Stimulated activated naive CD8-positive, alpha-beta T cell treated with anti-CD3 and anti-CD28 coated beads, Interleukin-15, Interleukin-2, amounts not matched to agents 100 ng/mL and 50 ng/mL, for 24 hours (primary cell): ENCODE results near the gene GAL3ST3.

ENCODE experiments used
- H3K27ac Mint-ChIP-seq: one replicate; pipeline ENCODE4 v1.8.0; 2021; ENCODE audit warnings: mild to moderate bottlenecking, mixed read lengths
- H3K27me3 Mint-ChIP-seq: one replicate; pipeline ENCODE4 v1.8.0; 2021; ENCODE audit warnings: mixed read lengths
- H3K36me3 Mint-ChIP-seq: one replicate; pipeline ENCODE4 v1.8.0; 2021; ENCODE audit warnings: low read depth, mixed read lengths
- H3K4me1 Mint-ChIP-seq: one replicate; pipeline ENCODE4 v1.8.0; 2021; ENCODE audit warnings: low read depth, mixed read lengths
- H3K4me3 Mint-ChIP-seq: one replicate; pipeline ENCODE4 v1.8.0; 2021; ENCODE audit warnings: mild to moderate bottlenecking, mixed read lengths
- H3K9me3 Mint-ChIP-seq: one replicate; pipeline ENCODE4 v1.8.0; 2021; ENCODE audit warnings: mixed read lengths

GAL3ST3 gene

GRCh38 chr11:66006134-66006890 lies 42.6 kb downstream of the GAL3ST3 start:
- Mint-ChIP-seq H3K27me3 (no peaks in the 10 kb centered on the region), H3K36me3 (peaks cover 35% of the 10 kb centered on the region), H3K4me1 (peaks cover 29% of the 10 kb centered on the region), H3K9me3 (no peaks in the 10 kb centered on the region), H3K27ac (no peak overlapping the region), H3K4me3 (no peak overlapping the region)

GRCh38 chr11:66004186-66004585 lies 44.8 kb downstream of the GAL3ST3 start:
- peak overlapping the region; percentile 59 for H3K4me3 Mint-ChIP-seq
- peaks cover 44% of the 10 kb centered on the region for H3K4me1 Mint-ChIP-seq
- H3K9me3 Mint-ChIP-seq = no peaks in the 10 kb centered on the region
- no peaks in the 10 kb centered on the region for H3K27me3 Mint-ChIP-seq
- H3K27ac Mint-ChIP-seq = no peak overlapping the region
- peaks cover 52% of the 10 kb centered on the region for H3K36me3 Mint-ChIP-seq

- Mint-ChIP-seq H3K4me1 (peaks cover 46% of the 10 kb centered on the region), H3K27me3 (no peaks in the 10 kb centered on the region), H3K27ac (peak overlapping the region; percentile 89), H3K9me3 (no peaks in the 10 kb centered on the region), H3K36me3 (peaks cover 60% of the 10 kb centered on the region), H3K4me3 (peak overlapping the region; percentile 100)
Observed at GRCh38 chr11:66003291-66003690, 45.7 kb downstream of the GAL3ST3 start.

DNA sequence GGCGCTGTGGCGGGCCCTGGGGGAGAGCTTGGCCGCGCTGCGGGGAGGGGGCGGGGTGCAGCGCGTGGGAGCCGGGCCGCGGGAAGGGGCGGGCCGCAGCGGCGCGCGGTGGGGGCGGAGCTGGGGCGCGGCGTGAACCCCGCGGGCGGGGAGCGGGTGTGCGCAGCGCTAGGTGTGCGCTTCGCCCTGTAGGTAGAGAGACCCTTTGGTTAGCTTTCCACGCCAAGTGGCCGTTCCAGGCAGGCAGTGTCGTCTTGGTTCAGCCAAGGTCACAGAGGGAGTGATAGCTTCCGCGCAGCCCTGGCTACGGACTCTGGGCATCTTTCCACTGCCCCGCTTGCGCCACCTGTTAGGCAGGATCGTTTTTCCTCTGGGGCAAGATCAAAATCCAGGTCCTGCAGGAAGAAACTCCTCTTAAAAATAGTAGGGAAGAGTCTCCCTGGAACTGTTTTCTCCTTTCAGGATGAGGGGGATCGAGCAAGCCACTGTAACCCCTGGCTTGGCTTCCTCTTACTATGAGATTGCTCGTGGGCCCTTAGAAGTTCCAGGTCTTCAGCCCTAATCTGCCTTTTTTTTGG lies 46.2 kb downstream of the GAL3ST3 start:
- Mint-ChIP-seq H3K4me1 (peaks cover 46% of the 10 kb centered on the region), H3K36me3 (peaks cover 63% of the 10 kb centered on the region), H3K27me3 (no peaks in the 10 kb centered on the region), H3K27ac (peak overlapping the region; percentile 99), H3K9me3 (no peaks in the 10 kb centered on the region), H3K4me3 (peak overlapping the region; percentile 100)

- peaks cover 46% of the 10 kb centered on the region for H3K4me1 Mint-ChIP-seq
Observed at GRCh38 chr11:66001942-66002647, 46.9 kb downstream of the GAL3ST3 start, which contains the start of the genes BANF1 and EIF1AD. Gene BANF1 (plus strand): TSS chr11:66002503. CDS start chr11:66003251, 748 bp downstream. Gene EIF1AD (minus strand): TSS chr11:66002157. CDS start chr11:66000389, 1,768 bp downstream.

DNA sequence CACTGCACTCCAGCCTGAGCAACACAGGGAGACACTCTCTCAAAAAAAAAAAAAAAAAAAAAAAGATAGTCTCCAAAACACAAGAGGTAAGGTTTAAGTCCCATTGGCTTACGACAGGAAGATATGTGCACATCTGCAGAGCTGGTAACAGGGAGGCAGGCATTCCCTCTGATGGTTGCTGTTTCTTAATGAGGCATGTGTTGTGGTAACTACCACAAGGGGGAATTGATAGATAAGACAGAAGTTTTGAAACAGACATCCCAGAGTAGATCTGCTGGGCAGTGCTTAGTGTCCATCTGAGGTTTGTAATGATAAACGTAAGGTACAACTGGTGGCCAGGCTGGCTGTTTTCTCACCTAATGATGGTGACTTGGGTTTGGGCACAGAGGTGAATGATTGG lies 51.7 kb downstream of the GAL3ST3 start:
- H3K36me3 Mint-ChIP-seq = peaks cover 57% of the 10 kb centered on the region
- peaks cover 22% of the 10 kb centered on the region for H3K4me1 Mint-ChIP-seq
- no peaks in the 10 kb centered on the region for H3K9me3 Mint-ChIP-seq
- H3K27ac Mint-ChIP-seq = no peak overlapping the region
- no peak overlapping the region for H3K4me3 Mint-ChIP-seq
- H3K27me3 Mint-ChIP-seq = no peaks in the 10 kb centered on the region

More at GRCh38 chr11:66001942-66002647, 46.9 kb downstream of the GAL3ST3 start, which contains the start of the genes BANF1 and EIF1AD:
- Mint-ChIP-seq H3K4me3 (peak within 1 kb of the TSS; percentile 100), H3K9me3 (no peaks in the 10 kb centered on the region), H3K27me3 (no peaks in the 10 kb centered on the region), H3K36me3 (peaks cover 70% of the 10 kb centered on the region), H3K27ac (peak within 1 kb of the TSS; percentile 99)

- H3K36me3 Mint-ChIP-seq = peaks cover 26% of the 10 kb centered on the region
- no peaks in the 10 kb centered on the region for H3K9me3 Mint-ChIP-seq
- H3K27me3 Mint-ChIP-seq = no peaks in the 10 kb centered on the region
- H3K27ac Mint-ChIP-seq = no peak overlapping the region
- H3K4me1 Mint-ChIP-seq = peaks cover 5% of the 10 kb centered on the region
- H3K4me3 Mint-ChIP-seq = no peak overlapping the region
Observed at GRCh38 chr11:65992056-65992455, 56.9 kb downstream of the GAL3ST3 start.
